ENCODE results near the gene RAB28.

GRCh38 chr4:13364172-13364571 is 120.0 kb downstream of the RAB28 start:
- TF ChIP-seq CTCF (conservative IDR thresholded peaks at IDR 0.05; ENCODE audit: low read depth, low read length) = no peak
- TF ChIP-seq EZH2 (IDR thresholded peaks at IDR 0.05; ENCODE audit: low read length, unreplicated experiment) = no peak
- TF ChIP-seq EZH2phosphoT487 (IDR thresholded peaks at IDR 0.05; ENCODE audit: borderline replicate concordance, low read length) = no peak
